HepG2 (cell line): ENCODE results near the gene PRELID1. TPM values are rescaled to one million over a fixed set of nuclear protein-coding genes. Genes with fewer than 3 reads are reported as not detected.
A peak's percentile ranks its signal among the peaks of the same experiment; 100 is the strongest.

Source experiments
- CHCHD3 ChIP-seq: sonication (generic); formaldehyde crosslinking; IDR thresholded peaks from 2 replicates; pipeline ENCODE4 v1.8.0; 2022; ENCODE audit warnings: mild to moderate bottlenecking, missing genetic modification reagents, moderate library complexity
- DDIT3 ChIP-seq: sonication (generic); formaldehyde crosslinking; IDR thresholded peaks from 2 replicates; pipeline ENCODE4 v1.4.0; 2020; ENCODE audit warnings: mild to moderate bottlenecking, missing genetic modification reagents
- ELF3 ChIP-seq: IDR thresholded peaks from 2 replicates; pipeline ENCODE4 v1.6.1; 2016; ENCODE audit warnings: missing genetic modification reagents, missing compliant biosample characterization
- FIP1L1 ChIP-seq: fragments of 200-400 bp; formaldehyde crosslinking; IDR thresholded peaks from 2 replicates; pipeline ENCODE4 v1.6.1; 2018; ENCODE audit warnings: low read depth, mild to moderate bottlenecking, low read length, moderate library complexity, borderline replicate concordance; ENCODE audit not compliant: insufficient read depth
- GPN1 ChIP-seq: sonication (generic); formaldehyde crosslinking; IDR thresholded peaks from 2 replicates; pipeline ENCODE4 v1.5.1; 2020; ENCODE audit warnings: missing genetic modification reagents, borderline replicate concordance
- GTF2F1 ChIP-seq: fragments of 150-350 bp; IDR thresholded peaks from 2 replicates; pipeline ENCODE4 v1.6.1; 2014; ENCODE audit warnings: low read length
- PAWR ChIP-seq: sonication (generic); formaldehyde crosslinking; IDR thresholded peaks from 2 replicates; pipeline ENCODE4 v1.4.0; 2020; ENCODE audit warnings: missing genetic modification reagents, mild to moderate bottlenecking, borderline replicate concordance
- SALL1 ChIP-seq: sonication (generic); formaldehyde crosslinking; IDR thresholded peaks from 2 replicates; pipeline ENCODE4 v1.8.0; 2022; ENCODE audit warnings: mild to moderate bottlenecking, missing genetic modification reagents
- SCMH1 ChIP-seq: sonication (generic); formaldehyde crosslinking; IDR thresholded peaks from 2 replicates; pipeline ENCODE4 v1.9.0; 2021; ENCODE audit warnings: missing genetic modification reagents, mild to moderate bottlenecking, borderline replicate concordance
- ZBTB37 ChIP-seq: sonication (generic); formaldehyde crosslinking; IDR thresholded peaks from 2 replicates; pipeline ENCODE4 v1.4.0; 2020; ENCODE audit warnings: mild to moderate bottlenecking, missing genetic modification reagents
- ZBTB46 ChIP-seq: sonication (generic); formaldehyde crosslinking; IDR thresholded peaks from 2 replicates; pipeline ENCODE4 v1.4.0; 2020; ENCODE audit warnings: mild to moderate bottlenecking, missing genetic modification reagents, borderline replicate concordance
- ZFAT ChIP-seq: sonication (generic); formaldehyde crosslinking; conservative IDR thresholded peaks from 2 replicates; pipeline ENCODE4 v1.8.1; 2023; ENCODE audit warnings: missing genetic modification reagents, inconsistent platforms
- ZNF263 ChIP-seq: sonication (generic); formaldehyde crosslinking; IDR thresholded peaks from 2 replicates; pipeline ENCODE4 v1.4.0; 2020; ENCODE audit warnings: missing genetic modification reagents
- ZNF441 ChIP-seq: sonication (generic); formaldehyde crosslinking; IDR thresholded peaks from 2 replicates; pipeline ENCODE4 v1.7.0; 2021; ENCODE audit warnings: missing genetic modification reagents, borderline replicate concordance
- ZNF468 ChIP-seq: sonication (generic); formaldehyde crosslinking; IDR thresholded peaks from 2 replicates; pipeline ENCODE4 v1.8.0; 2022; ENCODE audit warnings: mild to moderate bottlenecking, moderate library complexity, missing genetic modification reagents
- ZNF737 ChIP-seq: sonication (generic); formaldehyde crosslinking; IDR thresholded peaks from 2 replicates; pipeline ENCODE4 v1.5.0; 2020; ENCODE audit warnings: missing genetic modification reagents, mild to moderate bottlenecking, borderline replicate concordance
- ZNF768 ChIP-seq: sonication (generic); formaldehyde crosslinking; IDR thresholded peaks from 2 replicates; pipeline ENCODE4 v1.4.0; 2020; ENCODE audit warnings: missing genetic modification reagents
- polyA plus RNA-seq, 8 experiments: library from polyadenylated mRNA; depleted of rRNA in 3 of 8; stranded (reverse) in 7 of 8; unstranded in 1 of 8; fragments of >200 nt; fragmentation: Illumina TruSeq in 4 of 8; extraction: Trizol in 4 of 8; gene quantifications; 2 replicates each; pipeline versions ENCODE4 v1.2.1 to v1.2.3, GENCODE V29; 2011 to 2016; ENCODE audit warnings: low read depth in 4 of 8, missing spikeins in 1 of 8, mixed read lengths in 1 of 8; ENCODE audit not compliant: insufficient read depth in 1 of 8
- total RNA-seq, 5 experiments: library from RNA; depleted of rRNA; stranded (reverse); fragments of >200 nt; fragmentation: Illumina TruSeq; extraction: Trizol; gene quantifications; 2 replicates each; pipeline ENCODE4 v1.2.3, GENCODE V29; 2016; ENCODE audit warnings: low read depth in 1 of 5
- TF ChIP-seq, protein P1 (sequence below): sonication (generic); formaldehyde crosslinking; conservative IDR thresholded peaks from 2 replicates; pipeline ENCODE4 v1.4.0; 2020; ENCODE audit warnings: missing genetic modification reagents
- TF ChIP-seq, protein P2 (sequence below): sonication (generic); formaldehyde crosslinking; conservative IDR thresholded peaks from 2 replicates; pipeline ENCODE4 v1.4.0; 2020; ENCODE audit warnings: missing genetic modification reagents
- TF ChIP-seq, protein P3 (sequence below): sonication (generic); formaldehyde crosslinking; IDR thresholded peaks from 2 replicates; pipeline ENCODE4 v1.5.1; 2020; ENCODE audit warnings: missing genetic modification reagents, mild to moderate bottlenecking, borderline replicate concordance

PRELID1 gene
- total and polyA plus RNA-seq, 2 of the 13 experiments (the other 11 are each of a cell fraction or from before 2014, with no cell fraction given), result 250 to 271 TPM

DNA sequence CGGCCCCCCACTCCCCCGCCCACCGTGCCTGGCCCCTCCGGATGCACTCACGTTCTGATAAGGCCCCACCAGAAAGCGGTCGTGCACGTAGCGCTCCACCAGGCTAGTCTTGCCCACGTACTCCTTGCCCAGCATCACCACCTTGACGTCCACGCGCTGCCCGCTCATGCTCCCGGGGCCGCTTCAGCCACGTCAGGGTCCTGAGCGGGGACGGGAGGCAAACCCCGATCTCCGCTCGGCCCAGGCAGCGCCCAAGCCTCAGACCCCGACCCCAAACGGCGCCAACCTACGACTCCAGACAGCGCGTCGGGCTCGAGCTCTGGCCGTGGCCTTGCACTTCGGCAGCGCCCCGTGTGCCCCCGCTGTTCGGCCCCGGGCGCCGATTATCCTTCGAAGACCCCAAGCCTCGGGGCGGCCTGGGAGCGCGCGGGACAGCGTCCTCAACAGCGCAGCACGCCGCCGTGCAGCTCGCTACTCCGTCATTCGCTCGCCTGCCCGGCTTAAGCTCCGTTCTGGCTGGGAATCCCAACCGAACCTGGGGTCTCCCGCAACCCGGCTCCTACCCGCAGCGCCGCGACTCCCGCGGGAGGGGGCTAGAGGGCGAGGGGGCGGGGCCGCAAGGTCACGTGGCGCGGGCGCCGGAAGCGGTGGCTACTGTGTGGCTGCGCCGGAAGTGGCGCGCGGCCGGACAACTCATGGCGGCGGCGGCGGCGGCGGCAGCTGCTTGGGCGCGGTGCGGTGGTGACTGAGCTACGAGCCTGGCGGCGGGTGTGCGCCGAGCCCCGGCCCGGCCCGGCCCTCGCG lies at the start of gene PRELID1, which contains the start of gene RAB24 (continued):
- TF ChIP-seq SCMH1 (CRISPR knock-in tag) (no peak), ZNF768 (CRISPR knock-in tag) (peak; percentile 12; the same call in 1 of the 2 replicates), ELF3 (CRISPR knock-in tag) (peak; percentile 55), CHCHD3 (CRISPR knock-in tag) (no peak), ZBTB46 (CRISPR knock-in tag) (no peak), ZNF468 (CRISPR knock-in tag) (no peak), DDIT3 (no peak), ZNF737 (CRISPR knock-in tag) (no peak), ZBTB37 (CRISPR knock-in tag) (no peak), ZNF441 (CRISPR knock-in tag) (peak; percentile 13; the same call in 1 of the 2 replicates), PAWR (0 out of 2 replicates have a peak, but pooled peaks have one; percentile 89), ZFAT (CRISPR knock-in tag) (peak; percentile 35; the same call in 1 of the 2 replicates), FIP1L1 (no peak), GPN1 (CRISPR knock-in tag) (no peak), GTF2F1 (no peak), ZNF263 (CRISPR knock-in tag) (peak; percentile 54; the same call in 1 of the 2 replicates), SALL1 (CRISPR knock-in tag) (peak; percentile 64)
- TF ChIP-seq, protein P1, sequence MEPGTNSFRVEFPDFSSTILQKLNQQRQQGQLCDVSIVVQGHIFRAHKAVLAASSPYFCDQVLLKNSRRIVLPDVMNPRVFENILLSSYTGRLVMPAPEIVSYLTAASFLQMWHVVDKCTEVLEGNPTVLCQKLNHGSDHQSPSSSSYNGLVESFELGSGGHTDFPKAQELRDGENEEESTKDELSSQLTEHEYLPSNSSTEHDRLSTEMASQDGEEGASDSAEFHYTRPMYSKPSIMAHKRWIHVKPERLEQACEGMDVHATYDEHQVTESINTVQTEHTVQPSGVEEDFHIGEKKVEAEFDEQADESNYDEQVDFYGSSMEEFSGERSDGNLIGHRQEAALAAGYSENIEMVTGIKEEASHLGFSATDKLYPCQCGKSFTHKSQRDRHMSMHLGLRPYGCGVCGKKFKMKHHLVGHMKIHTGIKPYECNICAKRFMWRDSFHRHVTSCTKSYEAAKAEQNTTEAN (CRISPR knock-in tag), result peak; percentile 72; the same call in 1 of the 2 replicates
- TF ChIP-seq, protein P2, sequence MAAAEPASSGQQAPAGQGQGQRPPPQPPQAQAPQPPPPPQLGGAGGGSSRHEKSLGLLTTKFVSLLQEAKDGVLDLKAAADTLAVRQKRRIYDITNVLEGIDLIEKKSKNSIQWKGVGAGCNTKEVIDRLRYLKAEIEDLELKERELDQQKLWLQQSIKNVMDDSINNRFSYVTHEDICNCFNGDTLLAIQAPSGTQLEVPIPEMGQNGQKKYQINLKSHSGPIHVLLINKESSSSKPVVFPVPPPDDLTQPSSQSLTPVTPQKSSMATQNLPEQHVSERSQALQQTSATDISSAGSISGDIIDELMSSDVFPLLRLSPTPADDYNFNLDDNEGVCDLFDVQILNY, result no peak; the same call in 1 of the 2 replicates
- TF ChIP-seq, protein P3, sequence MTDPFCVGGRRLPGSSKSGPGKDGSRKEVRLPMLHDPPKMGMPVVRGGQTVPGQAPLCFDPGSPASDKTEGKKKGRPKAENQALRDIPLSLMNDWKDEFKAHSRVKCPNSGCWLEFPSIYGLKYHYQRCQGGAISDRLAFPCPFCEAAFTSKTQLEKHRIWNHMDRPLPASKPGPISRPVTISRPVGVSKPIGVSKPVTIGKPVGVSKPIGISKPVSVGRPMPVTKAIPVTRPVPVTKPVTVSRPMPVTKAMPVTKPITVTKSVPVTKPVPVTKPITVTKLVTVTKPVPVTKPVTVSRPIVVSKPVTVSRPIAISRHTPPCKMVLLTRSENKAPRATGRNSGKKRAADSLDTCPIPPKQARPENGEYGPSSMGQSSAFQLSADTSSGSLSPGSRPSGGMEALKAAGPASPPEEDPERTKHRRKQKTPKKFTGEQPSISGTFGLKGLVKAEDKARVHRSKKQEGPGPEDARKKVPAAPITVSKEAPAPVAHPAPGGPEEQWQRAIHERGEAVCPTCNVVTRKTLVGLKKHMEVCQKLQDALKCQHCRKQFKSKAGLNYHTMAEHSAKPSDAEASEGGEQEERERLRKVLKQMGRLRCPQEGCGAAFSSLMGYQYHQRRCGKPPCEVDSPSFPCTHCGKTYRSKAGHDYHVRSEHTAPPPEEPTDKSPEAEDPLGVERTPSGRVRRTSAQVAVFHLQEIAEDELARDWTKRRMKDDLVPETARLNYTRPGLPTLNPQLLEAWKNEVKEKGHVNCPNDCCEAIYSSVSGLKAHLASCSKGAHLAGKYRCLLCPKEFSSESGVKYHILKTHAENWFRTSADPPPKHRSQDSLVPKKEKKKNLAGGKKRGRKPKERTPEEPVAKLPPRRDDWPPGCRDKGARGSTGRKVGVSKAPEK (CRISPR knock-in tag), result no peak
